HG03520 (cell line): ENCODE data around the gene DCLK3.
A peak's percentile ranks its signal among the peaks of the same experiment; 100 is the strongest.

Experiments
- ATAC-seq: cut with Tn5 transposase; IDR thresholded peaks from one replicate; pipeline ENCODE4 v1.9.1; 2021; ENCODE audit warnings: mild to moderate bottlenecking, moderate library complexity; ENCODE audit not compliant: unreplicated experiment

Gene DCLK3

GRCh38 chr3:36713904-36714303 is 50.4 kb downstream of the DCLK3 start:
- ATAC-seq, result no peak

- ATAC-seq, result no peak
Observed at GRCh38 chr3:36710606-36711005, 53.7 kb downstream of the DCLK3 start.

- ATAC-seq, result no peak
Observed at GRCh38 chr3:36709826-36710365, 54.5 kb downstream of the DCLK3 start.

- no peak for ATAC-seq
Observed at GRCh38 chr3:36709281-36709680, 55.1 kb downstream of the DCLK3 start.

- ATAC-seq, result peak; percentile 73
Observed at GRCh38 chr3:36707623-36708409, 56.5 kb downstream of the DCLK3 start.

GRCh38 chr3:36705015-36705414 is 59.3 kb downstream of the DCLK3 start:
- ATAC-seq, result no peak

GRCh38 chr3:36704280-36704679 is 60.1 kb downstream of the DCLK3 start:
- ATAC-seq, result no peak

GRCh38 chr3:36701249-36701572 is 63.1 kb downstream of the DCLK3 start:
- ATAC-seq, result no peak

GRCh38 chr3:36700537-36701248 is 63.7 kb downstream of the DCLK3 start:
- ATAC-seq, result peak; percentile 92

- ATAC-seq, result no peak
Observed at GRCh38 chr3:36698314-36698713, 66.0 kb downstream of the DCLK3 start.

- no peak for ATAC-seq
Observed at GRCh38 chr3:36697229-36698001, 66.9 kb downstream of the DCLK3 start.

- no peak for ATAC-seq
Observed at GRCh38 chr3:36696799-36697198, 67.6 kb downstream of the DCLK3 start.

GRCh38 chr3:36695769-36696137 is 68.6 kb downstream of the DCLK3 start:
- no peak for ATAC-seq

- no peak for ATAC-seq
Observed at GRCh38 chr3:36695113-36695768, 69.1 kb downstream of the DCLK3 start.

GRCh38 chr3:36693670-36694069 is 70.7 kb downstream of the DCLK3 start:
- peak; percentile 86 for ATAC-seq

- ATAC-seq, result no peak
Observed at GRCh38 chr3:36689560-36689959, 74.8 kb downstream of the DCLK3 start.

- ATAC-seq, result no peak
Observed at GRCh38 chr3:36688815-36689214, 75.5 kb downstream of the DCLK3 start.

GRCh38 chr3:36686516-36686915 is 77.8 kb downstream of the DCLK3 start:
- no peak for ATAC-seq

GRCh38 chr3:36681867-36682266 is 82.5 kb downstream of the DCLK3 start:
- ATAC-seq, result no peak

- ATAC-seq, result no peak
Observed at GRCh38 chr3:36680952-36681351, 83.4 kb downstream of the DCLK3 start.
